ENCODE results near the gene OR6T1. TPM values are rescaled to one million over a fixed set of nuclear protein-coding genes. Genes with fewer than 3 reads are reported as not detected.

Gene OR6T1
- total RNA-seq, result not detected in 2 replicates

- intact Hi-C loops (cut with micrococcal nuclease), result no loop called here
Measured at GRCh38 chr11:123943738-123944137, at the start of gene OR6T1. TSS of gene OR6T1 (minus strand) at chr11:123943838. CDS start at chr11:123943838, 0 bp downstream.

- intact Hi-C loops (cut with micrococcal nuclease), result no loop called here
Measured at GRCh38 chr11:123979311-123979710, 35.7 kb upstream of the OR6T1 start.

GRCh38 chr11:123977731-123978347 lies 34.2 kb upstream of the OR6T1 start, which contains the start of gene OR10S1:
TSS of gene OR10S1 (minus strand) at chr11:123977781. CDS start at chr11:123977664, 117 bp downstream.
- intact Hi-C loops (cut with micrococcal nuclease), result no loop called here

GRCh38 chr11:123976770-123977560 lies 33.3 kb upstream of the OR6T1 start:
- intact Hi-C loops (cut with micrococcal nuclease), result no loop called here

GRCh38 chr11:123973816-123974215 lies 30.2 kb upstream of the OR6T1 start:
- intact Hi-C loops (cut with micrococcal nuclease), result no loop called here

GRCh38 chr11:123956752-123957151 lies 13.1 kb upstream of the OR6T1 start:
- intact Hi-C loops (cut with micrococcal nuclease), result no loop called here

- intact Hi-C loops (cut with micrococcal nuclease), result no loop called here
Measured at GRCh38 chr11:123945132-123945531, 1.5 kb upstream of the OR6T1 start.

- intact Hi-C loops (cut with micrococcal nuclease), result no loop called here
Measured at GRCh38 chr11:123942413-123942812, 1.2 kb downstream of the OR6T1 start.

GRCh38 chr11:123939317-123939716 lies 4.3 kb downstream of the OR6T1 start, which contains the start of gene OR4D5:
TSS of gene OR4D5 (plus strand) at chr11:123939617. CDS start at chr11:123939617, 0 bp downstream.
- intact Hi-C loops (cut with micrococcal nuclease), result no loop called here

GRCh38 chr11:123924027-123924426 lies 19.6 kb downstream of the OR6T1 start:
- intact Hi-C loops (cut with micrococcal nuclease), result no loop called here

GRCh38 chr11:123920943-123921342 lies 22.7 kb downstream of the OR6T1 start:
- intact Hi-C loops (cut with micrococcal nuclease), result no loop called here

- intact Hi-C loops (cut with micrococcal nuclease), result no loop called here
Measured at GRCh38 chr11:123905826-123906225, 37.8 kb downstream of the OR6T1 start.

GRCh38 chr11:123904932-123905331 lies 38.7 kb downstream of the OR6T1 start:
- intact Hi-C loops (cut with micrococcal nuclease), result no loop called here

- intact Hi-C loops (cut with micrococcal nuclease), result no loop called here
Measured at GRCh38 chr11:123903932-123904331, 39.7 kb downstream of the OR6T1 start.

GRCh38 chr11:123901867-123902266 lies 41.8 kb downstream of the OR6T1 start, which contains the start of gene OR8D4:
TSS of gene OR8D4 (plus strand) at chr11:123902167. CDS start at chr11:123906432, 4,265 bp downstream.
- intact Hi-C loops (cut with micrococcal nuclease), result no loop called here

GRCh38 chr11:123899792-123900191 lies 43.8 kb downstream of the OR6T1 start:
- intact Hi-C loops (cut with micrococcal nuclease), result no loop called here

Other genes starting within 250 kb of the OR6T1 start
- 16.5 and 20.7 TPM in 2 replicates for gene ZNF202, start 202.2 kb downstream of the OR6T1 start, total RNA-seq
- not detected in 2 replicates for gene OR6X1, start 189.3 kb downstream of the OR6T1 start, total RNA-seq
- not detected in 2 replicates for gene OR6M1, start 137.5 kb downstream of the OR6T1 start, total RNA-seq
- gene TMEM225, start 58.2 kb downstream of the OR6T1 start, total RNA-seq, result not detected in 2 replicates
- not detected in 2 replicates for gene OR8D4, start 41.7 kb downstream of the OR6T1 start, total RNA-seq
- gene OR4D5, start 4.2 kb downstream of the OR6T1 start, total RNA-seq, result not detected in 2 replicates
- not detected in 2 replicates for gene OR10S1, start 33.9 kb upstream of the OR6T1 start, total RNA-seq
- not detected in 2 replicates for gene OR10G6, start 51.3 kb upstream of the OR6T1 start, total RNA-seq
- not detected in 2 replicates for gene OR10G4, start 69.2 kb upstream of the OR6T1 start, total RNA-seq
- gene OR10G9, start 79.2 kb upstream of the OR6T1 start, total RNA-seq, result not detected in 2 replicates
- gene OR10G8, start 83.0 kb upstream of the OR6T1 start, total RNA-seq, result not detected in 2 replicates
- not detected in 2 replicates for gene OR10G7, start 97.5 kb upstream of the OR6T1 start, total RNA-seq
- 9.5 and 11.0 TPM in 2 replicates for gene VWA5A, start 171.6 kb upstream of the OR6T1 start, total RNA-seq
- gene OR10D3, start 239.5 kb upstream of the OR6T1 start, total RNA-seq, result not detected in 2 replicates

Measured in T-helper 1 cell treated with Interleukin-12 subunit alpha and Interleukin-12 subunit beta and Interleukin-4 antibody, amounts not matched to agents 30 ng/mL and 1 ng/mL, for 36 hours (primary cell).